Neural crest cell (in vitro differentiated cells): ENCODE results near the gene NAPB. TPM values are rescaled to one million over a fixed set of nuclear protein-coding genes. Genes with fewer than 3 reads are reported as not detected.

Experiments
- DNase-seq: peaks from one replicate; pipeline ENCODE4 v3.0.0; 2021; ENCODE audit warnings: low read depth, mixed read lengths, low spot score
- H3K27ac Mint-ChIP-seq: one replicate; pipeline ENCODE4 v1.8.0; 2021; ENCODE audit warnings: mild to moderate bottlenecking, mixed read lengths; ENCODE audit not compliant: unreplicated experiment
- H3K27me3 Mint-ChIP-seq: 2 replicates; pipeline ENCODE4 v1.8.0; 2021; ENCODE audit warnings: low read depth, mild to moderate bottlenecking, mixed read lengths
- H3K36me3 Mint-ChIP-seq: 2 replicates; pipeline ENCODE4 v1.8.0; 2021; ENCODE audit warnings: low read depth, mild to moderate bottlenecking, mixed read lengths
- H3K4me1 Mint-ChIP-seq: 2 replicates; pipeline ENCODE4 v1.8.0; 2021; ENCODE audit warnings: mixed read lengths
- H3K4me3 Mint-ChIP-seq: one replicate; pipeline ENCODE4 v1.8.0; 2021; ENCODE audit warnings: mild to moderate bottlenecking, mixed read lengths
- H3K9me3 Mint-ChIP-seq: 2 replicates; pipeline ENCODE4 v1.8.0; 2021; ENCODE audit warnings: mixed read lengths
- total RNA-seq: library from RNA; stranded (reverse); gene quantifications from 2 replicates; pipeline ENCODE4 v1.2.1, GENCODE V29; 2021
- TF ChIP-seq, protein P1 (sequence below): fragments of 200-600 bp; sonication (generic); conservative IDR thresholded peaks from 2 replicates; pipeline ENCODE4 v1.5.0; 2021; ENCODE audit warnings: antibody characterized with exemption, mild to moderate bottlenecking

NAPB gene
- total RNA-seq, 1 donor from 2014 or later: 14.6 TPM

DNA sequence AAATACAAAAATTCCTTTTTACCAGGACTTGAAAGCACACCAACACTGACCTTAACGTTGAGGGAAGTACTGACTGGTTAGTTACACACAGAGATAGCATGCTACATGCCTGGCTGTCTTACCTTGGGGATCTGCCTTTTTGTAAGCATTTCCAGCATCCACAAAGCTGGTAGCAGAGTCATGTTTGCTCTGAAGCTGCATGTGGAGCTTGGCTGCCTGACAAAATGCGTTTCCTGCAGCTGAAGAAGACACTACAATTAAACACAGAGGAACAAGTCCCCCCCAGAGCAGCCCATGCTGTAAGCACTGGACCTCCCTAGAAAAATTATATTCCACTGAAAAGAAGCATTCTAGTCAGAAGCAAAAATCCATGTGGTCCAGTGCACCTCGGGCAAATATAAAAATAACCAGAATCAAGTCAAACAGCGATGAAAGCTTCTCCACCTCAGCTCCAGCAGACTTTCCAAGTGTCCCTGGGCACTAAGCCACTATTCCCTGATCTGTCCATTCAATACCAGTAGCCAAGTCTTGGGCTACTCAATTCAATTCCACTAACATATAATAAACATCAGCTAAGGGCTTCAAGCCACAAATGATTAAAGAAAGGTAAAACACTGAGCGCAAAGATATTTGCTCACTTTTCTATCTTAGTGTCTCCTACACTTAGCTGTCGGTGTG lies 24.2 kb downstream of the NAPB start:
- DNase-seq: no peak
- Mint-ChIP-seq H3K4me1 (no peaks in the 10 kb centered on the region), H3K4me3 (no peak overlapping the region), H3K9me3 (no peaks in the 10 kb centered on the region), H3K36me3 (peaks cover 9% of the 10 kb centered on the region), H3K27me3 (no peaks in the 10 kb centered on the region), H3K27ac (no peak overlapping the region)
- TF ChIP-seq, protein P1, sequence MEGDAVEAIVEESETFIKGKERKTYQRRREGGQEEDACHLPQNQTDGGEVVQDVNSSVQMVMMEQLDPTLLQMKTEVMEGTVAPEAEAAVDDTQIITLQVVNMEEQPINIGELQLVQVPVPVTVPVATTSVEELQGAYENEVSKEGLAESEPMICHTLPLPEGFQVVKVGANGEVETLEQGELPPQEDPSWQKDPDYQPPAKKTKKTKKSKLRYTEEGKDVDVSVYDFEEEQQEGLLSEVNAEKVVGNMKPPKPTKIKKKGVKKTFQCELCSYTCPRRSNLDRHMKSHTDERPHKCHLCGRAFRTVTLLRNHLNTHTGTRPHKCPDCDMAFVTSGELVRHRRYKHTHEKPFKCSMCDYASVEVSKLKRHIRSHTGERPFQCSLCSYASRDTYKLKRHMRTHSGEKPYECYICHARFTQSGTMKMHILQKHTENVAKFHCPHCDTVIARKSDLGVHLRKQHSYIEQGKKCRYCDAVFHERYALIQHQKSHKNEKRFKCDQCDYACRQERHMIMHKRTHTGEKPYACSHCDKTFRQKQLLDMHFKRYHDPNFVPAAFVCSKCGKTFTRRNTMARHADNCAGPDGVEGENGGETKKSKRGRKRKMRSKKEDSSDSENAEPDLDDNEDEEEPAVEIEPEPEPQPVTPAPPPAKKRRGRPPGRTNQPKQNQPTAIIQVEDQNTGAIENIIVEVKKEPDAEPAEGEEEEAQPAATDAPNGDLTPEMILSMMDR: no peak

DNA sequence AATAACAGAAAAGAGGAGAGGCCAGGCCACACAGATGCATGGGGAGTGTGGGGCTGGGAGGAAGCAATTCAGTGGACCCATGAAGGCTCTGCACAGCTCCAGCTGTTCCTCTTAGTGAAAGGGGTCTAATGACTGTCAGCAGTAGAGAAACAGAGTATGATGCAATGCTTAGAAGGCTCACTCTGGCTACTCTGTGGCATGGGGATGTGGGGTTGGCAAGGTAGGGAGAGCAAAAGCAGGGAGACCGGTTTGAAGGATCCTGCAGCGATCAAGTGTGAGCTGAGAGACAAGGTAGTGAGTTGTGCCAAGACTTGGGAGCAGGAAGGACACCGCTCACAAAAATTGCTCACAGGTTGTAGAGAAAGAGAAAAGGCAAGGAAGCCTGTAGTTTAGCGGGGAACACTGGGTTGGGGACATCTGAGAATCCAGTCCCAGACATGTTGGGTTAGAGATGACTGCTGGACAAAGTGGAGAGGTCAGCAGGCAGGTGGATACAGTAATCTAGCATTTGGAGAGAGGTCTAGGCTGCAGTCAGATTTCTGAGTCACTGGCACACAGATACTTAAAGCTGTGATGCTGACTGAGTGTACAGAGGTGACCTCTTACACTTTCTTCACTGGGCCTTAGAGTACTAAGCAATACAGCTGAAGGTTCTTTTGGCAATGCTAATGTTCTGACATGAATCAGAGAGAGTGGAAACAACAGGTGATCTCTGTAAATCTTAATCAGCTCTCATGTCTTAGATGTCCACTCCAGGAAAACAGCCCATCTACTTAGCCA lies 27.1 kb downstream of the NAPB start:
- Mint-ChIP-seq H3K27ac (peak overlapping the region; percentile 28), H3K9me3 (no peaks in the 10 kb centered on the region)

DNA sequence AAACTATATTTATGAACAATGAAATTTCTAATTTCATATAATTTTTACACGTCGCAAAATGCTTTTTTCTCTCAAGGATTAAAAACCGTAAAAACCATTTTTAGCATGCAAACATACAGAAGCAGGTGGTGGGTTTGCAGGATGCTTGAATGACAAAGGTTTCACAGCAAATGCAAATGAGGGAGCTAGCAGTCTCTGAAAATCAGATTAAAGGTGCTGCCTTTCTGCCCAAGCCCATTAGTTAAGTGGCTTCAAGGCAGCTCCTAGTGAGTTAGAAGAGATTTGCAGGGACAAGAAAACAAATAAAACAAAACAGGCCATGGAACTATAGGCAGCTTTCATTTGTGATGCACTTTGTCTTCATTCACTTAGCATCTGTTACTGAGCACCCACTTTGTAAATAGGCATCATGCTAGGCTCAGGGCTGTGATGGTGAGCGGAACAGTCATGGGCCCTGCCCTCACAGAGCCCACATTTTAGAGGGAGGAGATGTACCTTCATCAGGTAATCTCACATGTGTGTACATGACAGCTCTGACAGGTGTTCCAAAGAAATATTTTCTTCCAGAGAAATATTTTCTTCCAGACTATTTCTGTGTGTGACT lies 29.5 kb downstream of the NAPB start:
- H3K27ac Mint-ChIP-seq: no peak overlapping the region
- H3K4me3 Mint-ChIP-seq: no peak overlapping the region
- no peaks in the 10 kb centered on the region for H3K4me1 Mint-ChIP-seq
- peaks cover 33% of the 10 kb centered on the region for H3K36me3 Mint-ChIP-seq
- H3K27me3 Mint-ChIP-seq: no peaks in the 10 kb centered on the region
- TF ChIP-seq, protein P1: no peak
- no peaks in the 10 kb centered on the region for H3K9me3 Mint-ChIP-seq
- no peak for DNase-seq

More for the DNA sequence above, 27.1 kb downstream of the NAPB start:
- Mint-ChIP-seq H3K36me3 (peaks cover 13% of the 10 kb centered on the region), H3K4me1 (no peaks in the 10 kb centered on the region), H3K4me3 (no peak overlapping the region), H3K27me3 (no peaks in the 10 kb centered on the region)
- no peak for DNase-seq
- TF ChIP-seq, protein P1: no peak

DNA sequence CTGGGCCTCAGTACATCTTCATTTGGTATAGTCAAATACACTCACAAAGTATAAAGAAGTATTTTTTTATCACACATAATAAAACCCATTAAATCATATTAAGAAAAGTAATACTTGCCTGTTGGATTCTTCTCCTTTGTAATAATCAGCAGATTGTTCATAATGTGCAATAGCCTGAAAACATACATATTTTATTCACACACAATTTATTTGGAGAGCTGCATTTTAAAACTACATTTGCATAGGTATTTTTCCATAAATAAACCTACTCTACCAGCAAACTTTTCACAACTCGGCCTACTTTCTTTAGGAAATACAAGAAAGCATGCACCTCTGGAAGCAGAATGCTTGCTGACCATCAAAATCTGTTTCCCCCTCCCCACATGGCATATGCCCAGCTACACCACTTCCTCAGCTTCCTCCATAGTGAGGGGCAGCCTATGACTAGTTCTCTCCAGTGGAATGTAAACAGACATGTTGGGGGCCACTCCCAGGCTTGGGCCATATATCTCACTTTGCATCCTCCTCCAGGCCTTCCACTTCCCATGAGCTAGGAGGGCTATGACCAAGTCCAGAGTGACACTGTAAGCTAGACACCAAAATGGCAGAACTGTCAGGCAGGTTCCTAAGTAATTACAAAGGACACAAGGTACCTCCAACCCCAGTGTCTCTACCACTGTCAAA lies 31.1 kb downstream of the NAPB start:
- no peak overlapping the region for H3K27ac Mint-ChIP-seq
- peaks cover 44% of the 10 kb centered on the region for H3K36me3 Mint-ChIP-seq
- H3K4me1 Mint-ChIP-seq: no peaks in the 10 kb centered on the region
- H3K27me3 Mint-ChIP-seq: no peaks in the 10 kb centered on the region
- peaks cover 3% of the 10 kb centered on the region for H3K9me3 Mint-ChIP-seq
- TF ChIP-seq, protein P1: no peak
- no peak for DNase-seq
- H3K4me3 Mint-ChIP-seq: no peak overlapping the region

DNA sequence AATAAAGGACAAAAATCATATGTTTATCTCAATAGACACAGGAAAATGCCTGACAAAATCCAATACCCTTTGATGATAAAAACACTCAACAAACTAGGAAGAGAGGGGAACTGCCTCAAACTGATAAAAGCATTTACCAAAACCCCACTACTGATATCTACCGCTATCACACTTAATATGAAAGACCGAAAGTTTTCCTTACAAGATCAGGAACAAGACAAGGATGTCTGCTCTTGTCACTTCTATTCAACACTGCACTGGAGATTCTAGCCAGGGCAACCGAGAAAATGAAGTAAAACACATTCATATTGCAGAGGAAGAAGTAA lies 34.2 kb downstream of the NAPB start:
- peaks cover 3% of the 10 kb centered on the region for H3K9me3 Mint-ChIP-seq
- H3K36me3 Mint-ChIP-seq: peaks cover 55% of the 10 kb centered on the region
- no peaks in the 10 kb centered on the region for H3K27me3 Mint-ChIP-seq
- no peak overlapping the region for H3K4me3 Mint-ChIP-seq
- no peaks in the 10 kb centered on the region for H3K4me1 Mint-ChIP-seq
- DNase-seq: no peak
- TF ChIP-seq, protein P1: no peak
- H3K27ac Mint-ChIP-seq: no peak overlapping the region
